Neural progenitor cell (in vitro differentiated cells): ENCODE results near the gene CD200R1L.

Source experiments
- EZH2 ChIP-seq: fragments of 200-600 bp; sonication (generic); IDR thresholded peaks from 2 replicates; pipeline ENCODE4 v1.6.1; 2017; ENCODE audit warnings: antibody characterized with exemption, mild to moderate bottlenecking, moderate library complexity
- TF ChIP-seq, protein P1 (sequence below): fragments of 200-600 bp; sonication (generic); IDR thresholded peaks from 2 replicates; pipeline ENCODE4 v1.5.1; 2017; ENCODE audit warnings: antibody characterized with exemption, mild to moderate bottlenecking

DNA sequence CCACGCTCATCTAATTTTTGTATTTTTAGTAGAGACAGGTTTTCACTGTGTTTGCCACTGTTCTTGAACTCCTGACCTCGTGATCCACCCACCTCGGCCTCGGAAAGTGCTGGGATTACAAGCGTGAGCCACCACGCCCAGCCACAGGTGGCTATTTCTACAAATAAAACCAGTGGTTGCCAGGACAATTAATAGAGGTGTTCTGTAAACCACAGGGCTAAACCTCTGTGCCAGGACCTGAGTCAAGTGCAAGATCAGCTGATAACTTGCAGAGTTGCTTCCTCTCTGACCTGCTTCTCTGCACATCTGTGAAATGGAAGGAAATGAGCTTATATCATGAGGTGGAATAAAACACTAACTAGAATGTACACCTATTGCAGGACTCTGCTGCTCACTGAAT lies 72.8 kb downstream of the CD200R1L start:
- TF ChIP-seq, protein P1, sequence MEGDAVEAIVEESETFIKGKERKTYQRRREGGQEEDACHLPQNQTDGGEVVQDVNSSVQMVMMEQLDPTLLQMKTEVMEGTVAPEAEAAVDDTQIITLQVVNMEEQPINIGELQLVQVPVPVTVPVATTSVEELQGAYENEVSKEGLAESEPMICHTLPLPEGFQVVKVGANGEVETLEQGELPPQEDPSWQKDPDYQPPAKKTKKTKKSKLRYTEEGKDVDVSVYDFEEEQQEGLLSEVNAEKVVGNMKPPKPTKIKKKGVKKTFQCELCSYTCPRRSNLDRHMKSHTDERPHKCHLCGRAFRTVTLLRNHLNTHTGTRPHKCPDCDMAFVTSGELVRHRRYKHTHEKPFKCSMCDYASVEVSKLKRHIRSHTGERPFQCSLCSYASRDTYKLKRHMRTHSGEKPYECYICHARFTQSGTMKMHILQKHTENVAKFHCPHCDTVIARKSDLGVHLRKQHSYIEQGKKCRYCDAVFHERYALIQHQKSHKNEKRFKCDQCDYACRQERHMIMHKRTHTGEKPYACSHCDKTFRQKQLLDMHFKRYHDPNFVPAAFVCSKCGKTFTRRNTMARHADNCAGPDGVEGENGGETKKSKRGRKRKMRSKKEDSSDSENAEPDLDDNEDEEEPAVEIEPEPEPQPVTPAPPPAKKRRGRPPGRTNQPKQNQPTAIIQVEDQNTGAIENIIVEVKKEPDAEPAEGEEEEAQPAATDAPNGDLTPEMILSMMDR, result no peak
- TF ChIP-seq EZH2, result no peak
